HEK293 (cell line): ENCODE results near the gene SETDB2.
A peak's percentile ranks its signal among the peaks of the same experiment; 100 is the strongest.

Source experiments
- FEZF1 ChIP-seq: fragments of 450-650 bp; formaldehyde crosslinking; IDR thresholded peaks from 2 replicates; pipeline ENCODE4 v1.5.1; 2016; ENCODE audit warnings: missing biosample characterization, missing genetic modification characterization
- GLI2 ChIP-seq: fragments of 450-650 bp; formaldehyde crosslinking; IDR thresholded peaks from 2 replicates; pipeline ENCODE4; 2017; ENCODE audit warnings: missing biosample characterization, missing genetic modification characterization, low read depth, borderline replicate concordance
- IKZF3 ChIP-seq: fragments of 450-650 bp; IDR thresholded peaks from 2 replicates; pipeline ENCODE4 v1.5.0; 2018; ENCODE audit warnings: missing biosample characterization, mild to moderate bottlenecking, missing genetic modification characterization, moderate library complexity
- KLF7 ChIP-seq: fragments of 450-650 bp; formaldehyde crosslinking; IDR thresholded peaks from 2 replicates; pipeline ENCODE4 v1.5.1; 2016; ENCODE audit warnings: missing biosample characterization, missing genetic modification characterization, borderline replicate concordance
- PBX3 ChIP-seq: sonication (generic); formaldehyde crosslinking; IDR thresholded peaks from 2 replicates; pipeline ENCODE4 v1.8.1; 2022; ENCODE audit warnings: mild to moderate bottlenecking, moderate library complexity, missing genetic modification reagents
- PRDM4 ChIP-seq: fragments of 450-650 bp; formaldehyde crosslinking; IDR thresholded peaks from 2 replicates; pipeline ENCODE4 v1.5.1; 2017; ENCODE audit warnings: missing biosample characterization, missing genetic modification characterization
- REST ChIP-seq: fragments of 450-650 bp; formaldehyde crosslinking; IDR thresholded peaks from 2 replicates; pipeline ENCODE4 v1.5.1; 2016; ENCODE audit warnings: missing biosample characterization, missing genetic modification characterization
- ZBTB7A ChIP-seq: fragments of 450-650 bp; formaldehyde crosslinking; IDR thresholded peaks from 2 replicates; pipeline ENCODE4 v1.5.1; 2016; ENCODE audit warnings: low read depth, missing biosample characterization, missing genetic modification characterization
- ZNF362 ChIP-seq: fragments of 450-650 bp; formaldehyde crosslinking; IDR thresholded peaks from 2 replicates; pipeline ENCODE4 v1.5.1; 2016; ENCODE audit warnings: missing biosample characterization, missing genetic modification characterization
- ZNF37A ChIP-seq: fragments of 450-650 bp; IDR thresholded peaks from 2 replicates; pipeline ENCODE4 v1.5.1; 2018; ENCODE audit warnings: missing biosample characterization, missing genetic modification characterization
- ZNF391 ChIP-seq: fragments of 450-650 bp; formaldehyde crosslinking; IDR thresholded peaks from 2 replicates; pipeline ENCODE4 v1.5.1; 2016; ENCODE audit warnings: low read depth, missing biosample characterization, missing genetic modification characterization, borderline replicate concordance
- ZNF398 ChIP-seq: fragments of 450-650 bp; formaldehyde crosslinking; IDR thresholded peaks from 2 replicates; pipeline ENCODE4 v1.5.1; 2017; ENCODE audit warnings: missing biosample characterization, missing genetic modification characterization
- ZNF501 ChIP-seq: fragments of 450-650 bp; formaldehyde crosslinking; IDR thresholded peaks from 2 replicates; pipeline ENCODE4 v1.5.1; 2016; ENCODE audit warnings: missing biosample characterization, missing genetic modification characterization
- ZNF544 ChIP-seq: fragments of 450-650 bp; formaldehyde crosslinking; IDR thresholded peaks from 2 replicates; pipeline ENCODE4 v1.5.0; 2017; ENCODE audit warnings: missing biosample characterization, missing genetic modification characterization
- ZNF558 ChIP-seq: fragments of 450-650 bp; formaldehyde crosslinking; IDR thresholded peaks from 2 replicates; pipeline ENCODE4 v1.5.1; 2016; ENCODE audit warnings: missing biosample characterization, missing genetic modification characterization
- ZNF629 ChIP-seq: fragments of 450-650 bp; formaldehyde crosslinking; IDR thresholded peaks from 2 replicates; pipeline ENCODE4 v1.5.1; 2017; ENCODE audit warnings: missing biosample characterization, missing genetic modification characterization

SETDB2 gene

GRCh38 chr13:49444524-49445395 is 686 bp downstream of the SETDB2 start (continued):
- TF ChIP-seq ZNF391, result peak; percentile 86; the same call in 1 of the 2 replicates
- TF ChIP-seq KLF7 (tag by site-specific recombination), result no peak
- no peak for TF ChIP-seq IKZF3 (tag by site-specific recombination)
- peak; percentile 82 for TF ChIP-seq ZNF629
- peak; percentile 69; the same call in 1 of the 2 replicates for TF ChIP-seq PRDM4
- TF ChIP-seq REST (tag by site-specific recombination), result peak; percentile 32; the same call in 1 of the 2 replicates
- peak; percentile 5; the same call in 1 of the 2 replicates for TF ChIP-seq GLI2 (tag by site-specific recombination)
- no peak for TF ChIP-seq PBX3 (CRISPR knock-in tag)
- TF ChIP-seq ZNF501 (tag by site-specific recombination), result peak; percentile 78
- TF ChIP-seq ZNF362, result no peak
- no peak for TF ChIP-seq ZNF398 (tag by site-specific recombination)
- no peak for TF ChIP-seq ZNF37A (tag by site-specific recombination)
- peak; percentile 44; the same call in 1 of the 2 replicates for TF ChIP-seq ZBTB7A (tag by site-specific recombination)
- TF ChIP-seq ZNF558 (tag by site-specific recombination), result peak; percentile 46; the same call in 1 of the 2 replicates
- TF ChIP-seq FEZF1, result peak; percentile 45
- TF ChIP-seq ZNF544, result no peak
